A549 (cell line): ENCODE data around the gene ATP9A.

ENCODE experiments used
- CTCF ChIP-seq: fragments of >200 bp; sonication (Bioruptor Twin); formaldehyde crosslinking; IDR thresholded peaks from 3 replicates; pipeline ENCODE4 v1.5.1; 2016
- EP300 ChIP-seq, 2 experiments: fragments of >200 bp; sonication (Bioruptor Twin); formaldehyde crosslinking; IDR thresholded peaks; 2 replicates in 1 of 2; 3 replicates in 1 of 2; pipeline ENCODE4 v1.6.1; 2016 to 2017
- ESRRA ChIP-seq: fragments of 150-350 bp; IDR thresholded peaks from 2 replicates; pipeline ENCODE4 v1.6.1; 2014; ENCODE audit warnings: mild to moderate bottlenecking, low read length, borderline replicate concordance
- HDAC2 ChIP-seq: fragments of 200-600 bp; sonication (generic); IDR thresholded peaks from 2 replicates; pipeline ENCODE4 v1.6.1; 2016
- JUN ChIP-seq, 2 experiments: fragments of >200 bp; sonication (Bioruptor Twin); formaldehyde crosslinking; IDR thresholded peaks; 2 replicates in 1 of 2; 3 replicates in 1 of 2; pipeline ENCODE4 v1.6.1; 2016 to 2017
- KDM1A ChIP-seq: fragments of 200-600 bp; sonication (generic); IDR thresholded peaks from 2 replicates; pipeline ENCODE4 v1.6.1; 2016; ENCODE audit warnings: low read depth, mild to moderate bottlenecking
- MAZ ChIP-seq: fragments of 150-350 bp; IDR thresholded peaks from 2 replicates; pipeline ENCODE4 v1.6.1; 2014; ENCODE audit warnings: antibody characterized with exemption, low read depth, low read length, borderline replicate concordance
- POLR2A ChIP-seq: IDR thresholded peaks from 2 replicates; pipeline ENCODE4 v1.6.1; 2012; ENCODE audit warnings: mild to moderate bottlenecking, low read length
- TF ChIP-seq, protein P1 (sequence below): fragments of 200-600 bp; sonication (generic); IDR thresholded peaks from 2 replicates; pipeline ENCODE4 v1.6.1; 2016; ENCODE audit warnings: antibody characterized with exemption, mild to moderate bottlenecking, moderate library complexity

- TF ChIP-seq HDAC2 = no peak
- no peak for TF ChIP-seq CTCF
- no peak for TF ChIP-seq EP300 (IDR thresholded peaks at IDR 0.05)
- TF ChIP-seq ESRRA = no peak
- TF ChIP-seq JUN (IDR thresholded peaks at IDR 0.05) = no peak
- TF ChIP-seq, protein P1, sequence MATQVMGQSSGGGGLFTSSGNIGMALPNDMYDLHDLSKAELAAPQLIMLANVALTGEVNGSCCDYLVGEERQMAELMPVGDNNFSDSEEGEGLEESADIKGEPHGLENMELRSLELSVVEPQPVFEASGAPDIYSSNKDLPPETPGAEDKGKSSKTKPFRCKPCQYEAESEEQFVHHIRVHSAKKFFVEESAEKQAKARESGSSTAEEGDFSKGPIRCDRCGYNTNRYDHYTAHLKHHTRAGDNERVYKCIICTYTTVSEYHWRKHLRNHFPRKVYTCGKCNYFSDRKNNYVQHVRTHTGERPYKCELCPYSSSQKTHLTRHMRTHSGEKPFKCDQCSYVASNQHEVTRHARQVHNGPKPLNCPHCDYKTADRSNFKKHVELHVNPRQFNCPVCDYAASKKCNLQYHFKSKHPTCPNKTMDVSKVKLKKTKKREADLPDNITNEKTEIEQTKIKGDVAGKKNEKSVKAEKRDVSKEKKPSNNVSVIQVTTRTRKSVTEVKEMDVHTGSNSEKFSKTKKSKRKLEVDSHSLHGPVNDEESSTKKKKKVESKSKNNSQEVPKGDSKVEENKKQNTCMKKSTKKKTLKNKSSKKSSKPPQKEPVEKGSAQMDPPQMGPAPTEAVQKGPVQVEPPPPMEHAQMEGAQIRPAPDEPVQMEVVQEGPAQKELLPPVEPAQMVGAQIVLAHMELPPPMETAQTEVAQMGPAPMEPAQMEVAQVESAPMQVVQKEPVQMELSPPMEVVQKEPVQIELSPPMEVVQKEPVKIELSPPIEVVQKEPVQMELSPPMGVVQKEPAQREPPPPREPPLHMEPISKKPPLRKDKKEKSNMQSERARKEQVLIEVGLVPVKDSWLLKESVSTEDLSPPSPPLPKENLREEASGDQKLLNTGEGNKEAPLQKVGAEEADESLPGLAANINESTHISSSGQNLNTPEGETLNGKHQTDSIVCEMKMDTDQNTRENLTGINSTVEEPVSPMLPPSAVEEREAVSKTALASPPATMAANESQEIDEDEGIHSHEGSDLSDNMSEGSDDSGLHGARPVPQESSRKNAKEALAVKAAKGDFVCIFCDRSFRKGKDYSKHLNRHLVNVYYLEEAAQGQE = no peak
- TF ChIP-seq POLR2A = no peak
- TF ChIP-seq KDM1A = no peak
- TF ChIP-seq MAZ = no peak
These were observed 56.8 kb downstream of the ATP9A start for GRCh38 chr20:51711426-51711825.
